CD4-positive, alpha-beta T cell treated with Interleukin-15 for 1 hour (primary cell): ENCODE results near the gene KRT20.
"Not testable (repeated sequence)": the region's sequence is repeated elsewhere in the genome, so short reads cannot be mapped to it uniquely, and the experiment has no call there.

Experiments used
- DNase-seq: peaks from one replicate; pipeline ENCODE4 v3.0.0-alpha.2; 2020

KRT20 gene

GRCh38 chr17:40896916-40897455 lies 11.9 kb upstream of the KRT20 start:
- no peak for DNase-seq

GRCh38 chr17:40895106-40895730 lies 10.2 kb upstream of the KRT20 start:
- no peak for DNase-seq

- DNase-seq = no peak
Observed at GRCh38 chr17:40888196-40888720, 3.2 kb upstream of the KRT20 start.

- no peak for DNase-seq
Observed at GRCh38 chr17:40886090-40886489, 1.0 kb upstream of the KRT20 start.

- DNase-seq = no peak
Observed at GRCh38 chr17:40883626-40884334, 1.3 kb downstream of the KRT20 start.

GRCh38 chr17:40883031-40883430 lies 2.0 kb downstream of the KRT20 start:
- no peak for DNase-seq

GRCh38 chr17:40879026-40879425 lies 6.0 kb downstream of the KRT20 start:
- DNase-seq = no peak

- no peak for DNase-seq
Observed at GRCh38 chr17:40878044-40878443, 7.0 kb downstream of the KRT20 start.

GRCh38 chr17:40873801-40874200 lies 11.2 kb downstream of the KRT20 start:
- DNase-seq = no peak

- DNase-seq = no peak
Observed at GRCh38 chr17:40873255-40873654, 11.8 kb downstream of the KRT20 start.

GRCh38 chr17:40872416-40872815 lies 12.6 kb downstream of the KRT20 start:
- DNase-seq = no peak

GRCh38 chr17:40871316-40871715 lies 13.7 kb downstream of the KRT20 start:
- no peak for DNase-seq

GRCh38 chr17:40870136-40870535 lies 14.9 kb downstream of the KRT20 start:
- no peak for DNase-seq

GRCh38 chr17:40866838-40867237 lies 18.2 kb downstream of the KRT20 start, which contains the start of gene KRT12:
Gene KRT12 (minus strand): TSS chr17:40867223. CDS start chr17:40867186, 37 bp downstream.
- no peak for DNase-seq

- no peak for DNase-seq
Observed at GRCh38 chr17:40864661-40865390, 20.2 kb downstream of the KRT20 start.

- DNase-seq = no peak
Observed at GRCh38 chr17:40862985-40863733, 21.9 kb downstream of the KRT20 start.

GRCh38 chr17:40859536-40859935 lies 25.5 kb downstream of the KRT20 start:
- no peak for DNase-seq

- DNase-seq = not testable (repeated sequence)
Observed at GRCh38 chr17:40858667-40859066, 26.4 kb downstream of the KRT20 start.

- DNase-seq = no peak
Observed at GRCh38 chr17:40857535-40857934, 27.5 kb downstream of the KRT20 start.

GRCh38 chr17:40854175-40854814 lies 30.7 kb downstream of the KRT20 start:
- DNase-seq = no peak

GRCh38 chr17:40852364-40852763 lies 32.7 kb downstream of the KRT20 start:
- no peak for DNase-seq
